Measurements from ENCODE around the gene SHISA8.

DNA sequence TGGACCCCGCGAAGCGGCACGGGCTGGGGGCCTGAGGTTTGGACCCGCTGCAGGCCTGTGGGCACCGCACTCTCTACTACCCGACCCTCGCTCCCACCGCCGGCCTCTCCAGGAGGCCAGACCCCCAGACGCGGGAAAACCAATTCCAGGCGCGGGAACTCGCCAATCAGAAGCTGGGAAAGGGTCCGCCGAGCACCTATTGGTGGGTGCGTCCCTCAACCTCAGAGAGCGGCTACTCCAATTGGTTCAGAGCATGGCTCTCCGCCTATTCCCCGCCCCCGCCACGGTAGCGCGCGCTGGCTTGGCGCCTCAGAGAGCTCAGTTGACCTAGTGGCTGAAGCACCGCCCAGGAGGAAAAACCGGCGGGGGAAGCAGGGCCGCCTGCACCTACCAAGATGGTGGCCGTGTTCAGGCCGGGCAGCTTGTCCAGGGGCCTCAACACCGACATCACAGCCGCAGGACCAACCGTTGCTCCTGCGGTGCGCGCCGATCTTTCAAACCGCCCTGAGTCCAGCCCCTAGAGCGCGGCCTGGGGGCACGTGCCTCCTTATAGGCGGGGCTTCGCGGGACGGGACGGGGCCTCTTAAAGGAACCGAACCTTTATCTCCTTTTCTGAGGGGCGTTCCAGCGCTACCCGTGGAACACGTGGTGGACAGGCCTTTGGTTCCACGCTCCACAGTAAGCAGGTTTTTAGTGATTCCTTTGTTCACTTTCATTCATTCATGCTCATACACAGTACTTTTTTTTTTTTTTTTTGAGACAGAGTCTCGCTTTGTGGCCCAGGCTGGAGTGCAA, 32.0 kb upstream of the SHISA8 start, which contains the start of gene CENPM:
- TF ChIP-seq, protein P1, sequence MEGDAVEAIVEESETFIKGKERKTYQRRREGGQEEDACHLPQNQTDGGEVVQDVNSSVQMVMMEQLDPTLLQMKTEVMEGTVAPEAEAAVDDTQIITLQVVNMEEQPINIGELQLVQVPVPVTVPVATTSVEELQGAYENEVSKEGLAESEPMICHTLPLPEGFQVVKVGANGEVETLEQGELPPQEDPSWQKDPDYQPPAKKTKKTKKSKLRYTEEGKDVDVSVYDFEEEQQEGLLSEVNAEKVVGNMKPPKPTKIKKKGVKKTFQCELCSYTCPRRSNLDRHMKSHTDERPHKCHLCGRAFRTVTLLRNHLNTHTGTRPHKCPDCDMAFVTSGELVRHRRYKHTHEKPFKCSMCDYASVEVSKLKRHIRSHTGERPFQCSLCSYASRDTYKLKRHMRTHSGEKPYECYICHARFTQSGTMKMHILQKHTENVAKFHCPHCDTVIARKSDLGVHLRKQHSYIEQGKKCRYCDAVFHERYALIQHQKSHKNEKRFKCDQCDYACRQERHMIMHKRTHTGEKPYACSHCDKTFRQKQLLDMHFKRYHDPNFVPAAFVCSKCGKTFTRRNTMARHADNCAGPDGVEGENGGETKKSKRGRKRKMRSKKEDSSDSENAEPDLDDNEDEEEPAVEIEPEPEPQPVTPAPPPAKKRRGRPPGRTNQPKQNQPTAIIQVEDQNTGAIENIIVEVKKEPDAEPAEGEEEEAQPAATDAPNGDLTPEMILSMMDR (IDR thresholded peaks at IDR 0.05 in 8 of 11, conservative IDR thresholded peaks at IDR 0.05 in 3 of 11) = peak in 2 of 11 experiments; percentile 17 to 30
- peak in 2 of 3 donors; percentile 71 to 78 for TF ChIP-seq POLR2AphosphoS5 (IDR thresholded peaks at IDR 0.05)

Measured in spleen (tissue), 7 donors.